G401 (cell line): ENCODE measurements around the gene IRF2BP2. TPM values are rescaled to one million over a fixed set of nuclear protein-coding genes. Genes with fewer than 3 reads are reported as not detected.
"Not testable (repeated sequence)": the region's sequence is repeated elsewhere in the genome, so short reads cannot be mapped to it uniquely, and the experiment has no call there.

Experiments
- DNase-seq: peaks from one replicate; pipeline ENCODE4 v3.0.0-alpha.2; 2015; ENCODE audit warnings: low spot score
- in situ Hi-C: cut with HindIII; loops from 2 replicates; pipeline ENCODE4 v1.10.0; 2016; ENCODE audit warnings: low sequenced_read_pairs, mixed read lengths
- total RNA-seq: library from RNA; depleted of rRNA; stranded (reverse); fragments of >200 nt; shearing (Covaris generic); gene quantifications from 2 replicates; pipeline ENCODE4 v1.2.3, GENCODE V29; 2014

IRF2BP2 gene
- total RNA-seq, 1 experiment from 2014 or later = 44.7 TPM

DNA sequence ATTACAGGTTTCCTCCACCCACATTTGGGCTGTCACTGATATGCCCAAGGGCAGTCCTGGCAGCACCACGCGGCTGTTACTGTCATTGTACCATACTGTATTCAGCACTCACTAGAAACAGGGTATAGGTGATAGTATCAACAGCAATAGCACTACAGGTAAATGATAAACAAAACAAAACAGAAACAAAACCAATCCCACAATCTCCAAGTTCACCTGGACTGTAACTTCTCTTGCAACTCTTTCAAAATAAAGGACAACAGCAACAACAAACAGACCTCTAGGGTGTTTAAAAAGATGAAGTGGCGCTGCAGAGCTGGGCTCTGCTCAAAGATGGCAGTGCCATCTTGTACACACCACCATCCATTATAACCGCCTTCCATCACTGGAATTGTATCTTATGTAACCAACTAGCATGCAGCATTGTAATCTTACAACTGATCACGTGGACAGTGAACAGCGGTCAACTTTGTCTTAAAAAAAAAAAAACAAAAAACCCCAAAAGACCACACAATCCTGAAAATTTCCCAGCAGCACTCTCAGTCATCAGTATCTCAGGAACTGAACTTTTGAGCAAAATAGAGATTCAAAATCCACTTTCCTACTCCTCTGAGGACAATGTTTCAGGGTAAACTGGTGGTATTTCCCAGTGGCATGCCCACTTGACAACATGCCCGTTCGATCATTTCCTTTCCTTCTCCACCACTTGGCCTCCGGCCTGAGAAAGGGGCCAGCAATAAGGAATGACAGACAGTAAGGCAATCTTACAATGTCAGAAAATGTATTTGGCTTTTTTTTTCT is 3.8 kb downstream of the IRF2BP2 start:
- DNase-seq = peak; percentile 81
- in situ Hi-C loops = loop anchor here (25.0 kb wide), 1 partner anchor 481 kb away; no protein-coding TSS in a partner anchor

DNA sequence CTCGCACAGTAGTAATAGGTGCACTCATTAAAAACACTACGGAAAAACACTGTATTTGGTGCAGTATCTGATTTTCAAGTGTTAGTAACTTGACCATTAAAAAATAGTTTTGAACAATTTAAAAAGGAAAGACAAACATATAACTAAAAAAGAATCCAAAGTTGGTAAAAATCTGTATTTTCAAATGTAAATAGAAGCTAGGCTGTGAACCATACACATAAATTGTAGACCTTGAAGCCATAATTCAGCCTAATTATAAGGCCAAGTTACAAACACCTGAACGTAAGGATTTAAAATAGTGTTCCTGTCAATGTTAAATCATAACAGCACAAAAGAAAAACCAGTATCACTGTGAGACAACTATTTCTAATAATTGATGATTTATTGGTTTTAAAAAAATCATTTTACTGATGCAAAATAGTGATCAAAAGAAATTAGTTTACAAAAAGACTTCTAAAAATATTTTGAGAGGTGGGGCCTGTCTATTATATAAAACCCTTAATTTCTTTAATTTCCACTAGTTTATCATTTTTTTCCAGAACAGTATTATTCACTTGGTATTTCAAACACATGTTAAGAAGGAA is 4.5 kb downstream of the IRF2BP2 start:
- no peak for DNase-seq
- in situ Hi-C loops = loop anchor here (25.0 kb wide), 1 partner anchor 482 kb away; no protein-coding TSS in a partner anchor

DNA sequence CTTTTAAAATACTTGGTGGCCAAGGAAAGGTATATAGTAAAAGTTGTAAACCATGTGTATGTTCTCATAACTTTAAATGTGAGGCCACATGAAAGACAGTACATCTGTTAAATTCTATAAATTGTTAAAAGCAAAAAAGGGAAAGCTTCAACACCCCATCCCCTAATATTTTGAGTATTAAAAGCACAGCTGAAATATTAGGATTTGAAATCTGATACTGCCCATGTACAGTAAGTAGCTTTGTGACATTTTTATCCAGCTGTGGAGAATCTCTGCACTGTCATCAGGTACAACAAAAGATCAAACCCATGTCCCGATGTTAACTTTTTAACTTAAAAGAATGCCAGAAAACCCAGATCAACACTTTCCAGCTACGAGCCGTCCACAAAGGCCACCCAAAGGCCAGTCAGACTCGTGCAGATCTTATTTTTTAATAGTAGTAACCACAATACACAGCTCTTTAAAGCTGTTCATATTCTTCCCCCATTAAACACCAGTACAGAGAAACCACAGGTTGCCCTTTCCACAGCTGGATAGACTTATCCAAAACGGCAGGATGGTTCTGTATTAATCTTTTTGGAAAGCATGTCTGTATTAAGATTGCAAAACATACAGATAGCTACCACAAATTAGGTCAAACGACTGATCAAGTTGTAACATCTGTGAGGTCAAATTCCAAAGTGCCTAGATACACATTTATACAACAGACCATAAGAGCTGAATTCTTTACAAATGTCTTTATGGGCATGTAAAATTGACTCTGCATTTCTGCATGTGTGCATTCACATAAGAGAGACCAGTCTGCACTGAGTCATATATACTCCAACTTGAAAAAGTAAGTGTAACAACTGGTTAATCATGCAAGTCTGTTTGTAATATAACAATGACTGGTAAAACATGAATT is 5.2 kb downstream of the IRF2BP2 start:
- in situ Hi-C loops = loop anchor here (25.0 kb wide), 1 partner anchor 483 kb away; no protein-coding TSS in a partner anchor
- DNase-seq = peak; percentile 25

DNA sequence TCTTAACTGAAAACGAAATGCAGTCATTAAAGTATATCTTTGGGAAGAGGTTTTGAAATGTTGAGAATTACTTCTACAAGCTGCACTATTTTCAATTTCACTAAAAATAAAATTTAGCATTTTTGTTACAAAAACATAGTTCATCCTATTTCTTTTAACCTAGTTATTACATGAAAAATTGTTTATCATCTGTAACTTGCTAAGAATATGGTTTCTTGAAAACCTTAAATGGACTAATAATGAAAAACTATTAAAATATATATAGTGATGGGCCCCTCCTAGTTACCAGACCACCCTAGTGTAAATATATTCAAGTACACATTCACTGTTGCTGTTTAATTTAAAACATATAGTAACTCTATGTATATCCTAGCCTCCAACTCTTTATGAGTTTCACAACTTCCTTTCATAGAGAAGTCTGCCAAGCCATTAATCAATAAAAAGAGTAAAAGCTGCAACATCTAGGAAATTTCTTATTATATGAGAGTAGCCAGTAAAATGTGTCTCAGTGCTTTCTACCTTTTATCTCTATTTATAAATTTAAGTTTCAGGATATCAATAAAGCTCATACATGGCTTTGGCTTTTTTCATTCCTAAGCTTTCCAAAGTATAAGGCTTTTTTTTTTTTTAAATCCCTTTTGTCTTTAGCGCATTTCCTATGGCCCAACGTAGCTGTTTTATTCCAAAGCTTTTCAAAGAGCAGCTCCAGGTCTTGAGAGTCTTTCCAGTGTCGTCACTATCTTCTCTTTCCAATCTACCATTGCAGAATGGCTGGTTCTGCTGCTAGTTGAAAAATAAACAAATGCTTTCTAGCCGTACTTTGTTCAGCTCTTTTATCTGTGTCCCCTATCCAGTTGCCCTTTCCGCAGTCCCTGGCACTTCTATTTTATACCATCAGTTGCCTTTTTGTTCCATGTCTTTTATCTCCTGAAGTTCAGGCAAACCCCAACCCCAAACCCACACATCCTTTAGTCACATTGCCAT is 6.5 kb downstream of the IRF2BP2 start:
- peak; percentile 59 for DNase-seq
- in situ Hi-C loops = loop anchor here (25.0 kb wide), 1 partner anchor 484 kb away; no protein-coding TSS in a partner anchor

DNA sequence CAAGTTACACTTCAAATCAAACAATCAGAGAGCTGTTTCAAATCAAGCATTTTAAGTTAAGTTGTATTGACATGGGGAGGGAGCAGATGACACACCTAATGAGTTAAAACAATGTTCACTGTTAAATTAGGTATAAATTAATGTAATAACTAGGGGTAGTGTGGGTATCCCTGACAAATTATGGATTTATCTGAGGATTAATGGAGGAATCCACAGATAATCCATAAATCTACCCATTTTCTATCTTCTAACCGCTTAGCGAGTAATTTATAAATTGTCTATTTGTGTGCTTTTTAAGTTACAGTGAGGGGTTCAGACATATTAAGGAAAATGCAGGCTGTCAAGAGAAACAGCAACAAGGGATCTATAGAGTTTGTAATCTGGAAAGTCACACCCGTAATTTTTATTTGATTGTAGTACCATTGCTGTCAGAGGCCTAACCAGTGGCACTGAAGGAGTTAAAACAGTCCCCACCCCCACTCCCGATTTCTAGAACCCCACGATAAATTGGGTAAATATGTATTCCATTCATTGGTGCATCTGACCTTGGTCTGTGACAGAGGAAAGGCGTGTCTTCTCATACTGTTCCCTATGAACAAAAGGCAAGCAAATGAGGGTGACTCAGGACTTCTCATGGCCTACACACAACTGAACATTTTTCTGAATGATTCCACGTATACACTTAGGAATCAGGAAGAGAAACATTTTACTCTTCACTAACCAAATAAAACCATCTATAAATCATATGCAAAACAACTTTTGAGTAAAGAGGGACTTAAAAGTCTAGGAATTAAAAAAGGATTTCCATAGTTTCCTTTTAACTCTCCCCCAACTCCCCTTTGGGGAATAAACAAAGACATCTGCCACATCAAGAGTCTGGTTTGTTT is 7.4 kb downstream of the IRF2BP2 start:
- peak; percentile 70 for DNase-seq
- in situ Hi-C loops = loop anchor here (25.0 kb wide), 1 partner anchor 485 kb away; no protein-coding TSS in a partner anchor

DNA sequence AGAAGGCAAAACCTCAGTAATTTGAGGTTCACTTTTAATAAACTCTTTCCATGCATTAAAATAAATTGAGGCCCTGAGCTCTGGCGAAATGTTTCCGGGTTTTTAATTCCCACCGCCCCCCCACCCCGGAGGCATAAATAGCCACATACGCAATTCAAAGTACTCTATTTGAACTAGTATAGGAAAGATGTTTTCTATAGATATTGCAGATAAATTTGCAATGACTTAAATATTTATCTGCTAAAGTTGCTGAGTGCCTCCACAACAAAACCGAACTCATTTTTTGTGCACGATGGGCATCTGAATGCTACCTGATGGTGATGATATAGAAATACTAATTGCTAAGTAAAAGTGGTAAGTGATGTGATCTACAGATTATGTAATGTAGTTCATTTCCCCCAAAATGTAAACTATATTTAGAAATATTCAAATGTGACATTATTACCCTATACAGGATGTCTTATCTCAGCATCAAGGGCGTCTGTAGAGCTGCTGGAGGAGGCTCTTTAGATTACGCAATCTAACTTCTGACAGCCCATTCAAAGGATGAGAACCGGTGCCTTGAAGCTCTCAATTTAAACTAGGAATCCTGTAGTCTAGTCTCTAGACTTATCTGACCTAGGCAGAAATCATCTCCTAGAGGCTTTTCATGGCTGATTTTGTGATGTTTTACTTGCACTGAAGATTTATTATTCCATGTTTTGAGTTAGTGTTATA is 8.5 kb downstream of the IRF2BP2 start:
- in situ Hi-C loops = loop anchor here (25.0 kb wide), 1 partner anchor 486 kb away; no protein-coding TSS in a partner anchor
- peak; percentile 32 for DNase-seq

DNA sequence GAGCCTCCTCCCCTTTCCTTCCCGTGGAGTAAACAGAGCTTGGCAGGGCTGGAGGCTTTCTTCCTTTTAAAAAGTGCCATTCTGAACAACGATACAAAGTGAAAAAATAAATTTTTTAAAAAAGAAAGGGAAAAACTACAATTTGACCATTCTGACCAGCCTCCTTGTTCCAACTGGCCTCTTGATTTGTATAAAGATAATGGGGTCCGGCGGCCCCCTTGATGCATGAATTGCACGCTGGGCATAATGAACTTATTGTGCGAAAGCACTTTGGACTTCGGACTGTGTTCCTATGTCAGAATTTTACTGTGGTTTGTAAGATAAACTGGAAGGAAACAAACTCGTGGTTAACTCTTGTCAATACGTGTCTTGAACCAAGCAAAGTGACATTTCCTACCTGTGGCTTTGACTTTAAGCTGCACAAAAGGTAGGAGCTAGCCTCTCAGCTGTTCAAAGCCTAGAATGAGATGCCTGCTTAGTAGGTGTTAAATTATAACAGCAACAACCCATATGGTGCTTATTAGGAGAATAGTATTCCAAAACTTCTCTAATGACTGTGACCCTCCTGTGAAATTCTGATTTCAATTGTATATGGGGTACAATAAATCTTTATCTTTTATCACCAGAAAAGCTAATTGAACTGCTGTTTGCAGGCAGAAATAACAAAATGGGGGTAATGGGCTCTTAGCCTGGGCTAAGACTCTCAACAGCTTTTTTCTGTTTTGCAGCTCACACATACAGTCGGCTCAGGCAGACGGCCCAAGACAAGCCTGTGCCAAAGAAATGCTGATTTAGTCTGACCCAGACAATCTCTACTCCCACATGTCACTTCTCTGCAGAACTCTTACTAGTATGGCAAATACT is 9.3 kb downstream of the IRF2BP2 start:
- in situ Hi-C loops = loop anchor here (25.0 kb wide), 1 partner anchor 487 kb away; no protein-coding TSS in a partner anchor
- peak; percentile 85 for DNase-seq

DNA sequence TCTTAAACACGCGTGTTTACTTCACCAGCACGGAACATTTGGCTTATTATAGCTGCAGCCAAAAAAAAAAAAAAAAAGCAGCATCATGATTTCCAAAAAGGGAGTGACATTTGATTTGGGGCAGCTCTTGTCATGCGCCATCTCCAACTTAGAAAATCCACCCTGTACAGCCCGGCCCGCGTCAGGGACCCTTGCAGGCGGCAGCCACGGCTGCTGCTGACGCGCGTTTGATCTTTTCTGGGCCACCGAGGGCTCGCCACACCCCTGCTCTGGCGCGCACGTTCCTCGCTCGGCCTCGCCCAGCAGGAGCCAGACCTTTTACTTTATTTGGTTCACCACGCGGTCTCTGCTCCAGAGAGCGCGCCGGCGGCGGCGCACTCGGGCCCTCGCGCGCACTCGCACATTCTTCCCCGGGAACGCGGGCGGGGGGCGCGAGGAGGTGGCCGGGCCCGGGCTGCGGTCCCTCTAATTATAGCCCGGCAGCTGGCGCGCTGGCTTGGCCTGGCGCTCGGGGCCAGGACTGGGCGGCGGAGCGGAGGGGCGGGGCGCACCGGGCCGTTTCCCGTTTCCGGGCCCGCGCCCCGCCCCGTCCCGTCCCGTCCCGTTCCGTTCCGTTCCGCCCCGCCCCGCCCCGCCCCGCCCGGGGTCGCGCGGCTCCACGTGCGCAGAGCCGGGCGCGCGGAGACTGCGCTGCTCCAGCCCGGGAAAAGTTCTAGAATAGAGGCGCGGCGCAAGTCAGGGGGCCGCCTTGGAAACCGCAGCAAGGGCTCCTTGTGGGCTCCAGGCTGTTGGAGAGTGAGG is 10.2 kb downstream of the IRF2BP2 start:
- peak; percentile 71 for DNase-seq
- in situ Hi-C loops = loop anchor here (25.0 kb wide), 1 partner anchor 487 kb away; no protein-coding TSS in a partner anchor

DNA sequence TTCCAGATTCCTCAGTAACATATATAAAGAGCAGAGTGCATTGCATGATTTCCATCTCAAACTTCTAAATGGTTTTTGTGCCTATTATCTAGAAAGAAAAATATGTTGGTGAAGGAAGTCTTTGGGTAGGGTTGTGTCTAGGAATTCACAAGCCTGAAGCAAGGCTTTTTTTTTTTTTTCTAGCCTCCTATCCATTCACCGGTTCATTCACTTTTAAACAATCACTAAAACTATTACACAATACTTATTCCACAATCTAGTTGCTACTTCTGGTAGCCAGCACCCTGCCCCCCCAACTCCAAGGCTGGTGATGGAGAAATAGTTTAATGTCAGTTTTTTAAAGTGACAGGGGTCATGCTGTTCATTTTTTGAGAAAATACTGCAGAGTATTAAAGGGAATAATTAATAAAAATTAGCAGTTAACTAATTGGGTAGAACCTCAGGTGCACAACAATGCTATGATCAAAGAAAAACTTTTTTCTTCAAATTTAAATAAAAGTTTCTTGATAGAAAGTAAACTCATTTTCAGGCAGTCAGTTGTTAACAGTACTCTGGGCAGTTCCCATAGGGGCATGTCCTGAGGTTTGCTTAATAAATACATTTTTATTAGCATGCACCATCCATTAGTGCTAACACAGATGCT is 10.9 kb downstream of the IRF2BP2 start:
- in situ Hi-C loops = no loop called here
- DNase-seq = no peak

DNA sequence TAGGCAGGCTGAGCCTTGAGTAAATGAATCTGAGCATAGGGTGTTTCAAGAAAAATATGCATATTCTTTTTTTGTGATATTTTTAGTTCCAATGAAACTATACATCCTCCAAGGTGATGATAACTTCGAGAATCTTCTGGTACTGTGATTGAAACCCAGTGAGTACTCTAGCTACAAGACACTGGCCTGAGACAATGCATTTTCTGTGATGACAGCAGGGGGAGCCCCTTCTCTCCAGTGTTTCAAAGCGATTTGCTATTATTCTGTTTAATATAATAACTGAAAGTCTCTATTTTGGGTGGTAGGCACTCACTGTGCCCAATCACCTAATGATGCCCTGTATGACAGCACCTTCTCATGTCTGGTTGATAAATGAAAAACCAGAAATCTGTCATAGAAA is 12.1 kb downstream of the IRF2BP2 start:
- DNase-seq = peak; percentile 59
- in situ Hi-C loops = no loop called here

DNA sequence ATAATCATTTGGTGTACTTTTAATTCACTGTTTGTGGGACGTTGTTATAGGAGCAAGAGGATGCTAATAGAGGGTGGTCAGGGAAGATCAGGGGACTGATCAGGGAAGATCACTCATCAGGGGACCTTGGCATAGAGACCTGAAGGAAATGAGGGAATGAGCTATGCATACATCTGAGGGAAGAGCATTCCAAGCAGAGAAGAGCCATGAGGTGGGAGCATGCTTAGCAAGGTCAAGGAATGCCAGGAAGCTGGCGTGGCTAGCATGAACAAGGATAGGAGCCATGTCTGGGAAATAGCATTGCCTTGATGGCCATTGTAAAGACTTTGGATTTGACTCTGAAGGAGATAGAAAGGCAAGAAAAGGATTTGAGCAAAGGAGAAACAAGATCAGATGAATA is 14.1 kb downstream of the IRF2BP2 start:
- in situ Hi-C loops = no loop called here
- no peak for DNase-seq

DNA sequence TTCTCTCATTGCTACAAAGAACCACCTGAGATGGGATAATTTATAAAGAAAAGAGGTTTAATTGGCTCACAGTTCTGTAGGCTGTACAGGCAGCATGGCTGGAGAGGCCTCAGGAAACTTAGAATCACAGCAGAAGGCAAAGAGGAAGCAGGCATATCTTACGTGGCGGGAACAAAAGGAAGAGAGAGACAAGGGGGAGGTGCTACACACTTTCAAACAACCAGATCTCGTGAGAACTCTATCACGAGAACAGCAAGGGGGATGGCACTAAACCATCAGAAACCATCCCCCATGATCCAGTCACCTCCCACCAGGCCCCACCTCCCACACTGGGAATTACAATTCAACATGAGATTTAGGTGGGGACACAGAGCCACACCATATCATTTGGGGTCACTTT is 15.4 kb downstream of the IRF2BP2 start:
- DNase-seq, in situ Hi-C loops: not testable (repeated sequence)

DNA sequence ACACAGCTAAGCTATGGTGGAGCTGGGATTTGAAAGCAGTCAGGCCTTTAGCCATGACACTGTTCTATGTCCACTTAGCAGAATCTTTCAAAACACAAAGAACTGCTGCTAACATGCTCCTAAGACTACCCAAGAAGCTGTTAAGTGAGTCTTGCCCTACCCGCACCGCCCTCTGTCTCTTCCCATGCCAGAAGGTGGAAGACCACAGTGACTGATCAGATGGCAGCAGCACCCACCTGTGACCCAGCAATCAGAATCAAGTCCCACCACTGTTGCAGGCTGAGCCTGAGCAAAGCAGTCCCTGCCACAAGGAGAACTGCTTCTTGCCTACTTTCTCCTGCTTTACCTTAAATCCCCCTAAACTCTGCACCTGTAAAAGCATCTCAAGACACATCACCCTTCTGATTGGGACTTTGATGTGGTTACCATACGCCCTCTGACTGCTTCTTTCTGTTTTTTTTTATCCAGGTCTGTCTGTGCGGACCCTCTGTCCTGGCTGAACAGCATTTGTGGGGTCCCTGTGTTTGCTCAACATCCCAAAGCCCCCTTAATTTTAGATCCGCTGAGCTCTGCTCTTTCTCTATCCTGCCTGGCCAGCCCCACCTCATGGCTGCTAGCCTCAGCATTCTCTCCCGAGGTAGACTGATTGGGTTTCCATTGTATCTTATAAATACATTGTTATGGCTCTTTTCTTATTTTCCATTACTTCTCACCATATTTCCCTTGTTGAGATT is 16.0 kb downstream of the IRF2BP2 start:
- no peak for DNase-seq
- in situ Hi-C loops = no loop called here

DNA sequence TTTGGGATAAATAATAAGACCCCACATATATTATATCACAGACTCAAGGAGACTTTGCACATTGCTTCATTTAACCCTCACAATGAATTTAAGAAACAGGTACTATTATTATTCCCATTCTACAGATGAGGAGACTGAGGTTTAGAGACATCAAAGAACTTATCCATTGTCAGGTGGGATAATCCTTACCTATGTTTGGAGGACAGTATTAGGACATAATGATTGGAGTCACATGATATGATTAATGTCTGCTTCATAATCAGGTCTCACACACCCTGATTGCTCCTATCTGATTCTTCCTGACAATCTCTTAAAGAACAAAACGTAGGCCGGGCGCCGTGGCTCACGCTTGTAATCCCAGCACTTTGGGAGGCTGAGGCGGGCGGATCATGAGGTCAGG is 16.9 kb downstream of the IRF2BP2 start:
- in situ Hi-C loops = no loop called here
- DNase-seq = no peak
